Transverse colon (tissue), 4 donors: ENCODE data around the gene BMERB1.
"Not testable (repeated sequence)": the region's sequence is repeated elsewhere in the genome, so short reads cannot be mapped to it uniquely, and the experiment has no call there.

Experiments used
- POLR2A ChIP-seq: fragments of 450-650 bp; IDR thresholded peaks from one replicate; pipeline ENCODE4 v1.6.1; 2016; ENCODE audit warnings: antibody characterized with exemption, mild to moderate bottlenecking, moderate library complexity
- POLR2AphosphoS5 ChIP-seq, 3 donors: sonication (generic); formaldehyde crosslinking; IDR thresholded peaks; one replicate each; pipeline ENCODE4 v1.6.1; 2016; ENCODE audit warnings: antibody characterized with exemption in 3 of 3
- TF ChIP-seq, protein P1 (sequence below), 5 experiments: fragments of 200-600 bp in 3 of 5; fragments of 450-650 bp in 2 of 5; sonication (generic) in 3 of 5; IDR thresholded peaks; 1 replicate in 2 of 5; 2 replicates in 3 of 5; pipeline ENCODE4 v1.5.1; 2016 to 2017; ENCODE audit warnings: antibody characterized with exemption in 5 of 5, inconsistent platforms in 3 of 5, mild to moderate bottlenecking in 2 of 5, moderate library complexity in 1 of 5

DNA sequence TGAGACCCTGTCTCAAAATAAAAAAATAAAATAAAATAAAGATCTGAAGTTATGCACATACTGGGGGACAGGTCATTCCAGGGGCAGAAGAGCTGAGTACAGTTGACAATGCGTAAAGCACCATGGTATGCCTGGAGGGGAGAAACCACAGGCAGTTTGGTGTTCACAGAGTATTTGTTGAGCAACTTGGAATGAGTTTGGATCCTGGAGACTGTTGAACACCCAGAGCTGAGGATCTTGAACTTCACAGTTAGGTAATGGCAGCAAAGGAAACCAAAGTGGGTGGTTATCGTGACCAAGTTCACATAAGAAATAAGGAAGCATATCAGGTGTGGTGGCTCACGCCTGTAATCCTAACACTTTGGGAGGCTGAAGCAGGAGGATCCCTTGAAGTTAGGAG, 30.3 kb upstream of the BMERB1 start:
- not testable (repeated sequence) for TF ChIP-seq POLR2AphosphoS5 (IDR thresholded peaks at IDR 0.05); POLR2A
- TF ChIP-seq, protein P1, sequence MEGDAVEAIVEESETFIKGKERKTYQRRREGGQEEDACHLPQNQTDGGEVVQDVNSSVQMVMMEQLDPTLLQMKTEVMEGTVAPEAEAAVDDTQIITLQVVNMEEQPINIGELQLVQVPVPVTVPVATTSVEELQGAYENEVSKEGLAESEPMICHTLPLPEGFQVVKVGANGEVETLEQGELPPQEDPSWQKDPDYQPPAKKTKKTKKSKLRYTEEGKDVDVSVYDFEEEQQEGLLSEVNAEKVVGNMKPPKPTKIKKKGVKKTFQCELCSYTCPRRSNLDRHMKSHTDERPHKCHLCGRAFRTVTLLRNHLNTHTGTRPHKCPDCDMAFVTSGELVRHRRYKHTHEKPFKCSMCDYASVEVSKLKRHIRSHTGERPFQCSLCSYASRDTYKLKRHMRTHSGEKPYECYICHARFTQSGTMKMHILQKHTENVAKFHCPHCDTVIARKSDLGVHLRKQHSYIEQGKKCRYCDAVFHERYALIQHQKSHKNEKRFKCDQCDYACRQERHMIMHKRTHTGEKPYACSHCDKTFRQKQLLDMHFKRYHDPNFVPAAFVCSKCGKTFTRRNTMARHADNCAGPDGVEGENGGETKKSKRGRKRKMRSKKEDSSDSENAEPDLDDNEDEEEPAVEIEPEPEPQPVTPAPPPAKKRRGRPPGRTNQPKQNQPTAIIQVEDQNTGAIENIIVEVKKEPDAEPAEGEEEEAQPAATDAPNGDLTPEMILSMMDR (IDR thresholded peaks at IDR 0.05) = not testable (repeated sequence)
